DND-41 (cell line): ENCODE results near the gene PHF1.

Experiments
- ATAC-seq: fragments of 200-7000 bp; cut with Tn5 transposase; 3 replicates; pipeline ENCODE4 v1.9.1; 2021; ENCODE audit warnings: low read depth; ENCODE audit not compliant: insufficient read depth
- DNase-seq: peaks from one replicate; pipeline ENCODE4 v3.0.0-alpha.2; 2020
- H2AFZ ChIP-seq: 2 replicates; pipeline ENCODE4 v1.6.0; 2012; ENCODE audit warnings: low read depth, low read length
- H3K27ac ChIP-seq: 2 replicates; pipeline ENCODE4 v1.5.1; 2012; ENCODE audit warnings: low read length, inconsistent platforms
- H3K27me3 ChIP-seq: fragments of 200-600 bp; sonication (generic); 2 replicates; pipeline ENCODE4 v1.6.0; 2012; ENCODE audit warnings: low read length, mild to moderate bottlenecking, inconsistent platforms; ENCODE audit not compliant: insufficient read depth, poor library complexity
- H3K36me3 ChIP-seq: 2 replicates; pipeline ENCODE4 v1.5.1; 2012; ENCODE audit warnings: low read length, inconsistent platforms; ENCODE audit not compliant: insufficient read depth
- H3K4me1 ChIP-seq: 2 replicates; pipeline ENCODE4 v1.5.1; 2012; ENCODE audit warnings: mild to moderate bottlenecking, low read length; ENCODE audit not compliant: insufficient read depth
- H3K4me2 ChIP-seq: 2 replicates; pipeline ENCODE4 v1.6.0; 2012; ENCODE audit warnings: mild to moderate bottlenecking, moderate library complexity, low read length, inconsistent platforms; ENCODE audit not compliant: insufficient read depth
- H3K4me3 ChIP-seq, 2 experiments: fragments of 200-600 bp in 1 of 2; shearing (Covaris generic) in 1 of 2; 2 replicates each; pipeline ENCODE4 v1.5.1; 2012 to 2016; ENCODE audit warnings: inconsistent platforms in 2 of 2, low read length in 2 of 2, mild to moderate bottlenecking in 2 of 2, low read depth in 1 of 2, moderate library complexity in 1 of 2
- H3K79me2 ChIP-seq: 2 replicates; pipeline ENCODE4 v1.6.0; 2012; ENCODE audit warnings: low read length, inconsistent platforms; ENCODE audit not compliant: insufficient read depth
- H3K9ac ChIP-seq: 2 replicates; pipeline ENCODE4 v1.6.0; 2012; ENCODE audit warnings: low read depth, mild to moderate bottlenecking, inconsistent platforms, low read length, moderate library complexity
- H3K9me3 ChIP-seq: 2 replicates; pipeline ENCODE4 v1.5.1; 2012; ENCODE audit warnings: low read length, moderate library complexity, mild to moderate bottlenecking, inconsistent platforms; ENCODE audit not compliant: insufficient read depth, severe bottlenecking
- H4K20me1 ChIP-seq: 2 replicates; pipeline ENCODE4 v1.6.0; 2012; ENCODE audit warnings: low read length; ENCODE audit not compliant: insufficient read depth
- EZH2 ChIP-seq: IDR thresholded peaks from 3 replicates; pipeline ENCODE4 v1.6.1; 2012; ENCODE audit warnings: borderline replicate concordance, low read depth, mild to moderate bottlenecking, moderate library complexity, low read length, inconsistent platforms; ENCODE audit not compliant: severe bottlenecking
- TF ChIP-seq, protein P1 (sequence below): IDR thresholded peaks from 2 replicates; pipeline ENCODE4 v1.5.1; 2012; ENCODE audit warnings: borderline replicate concordance, low read length, moderate library complexity, mild to moderate bottlenecking; ENCODE audit not compliant: poor library complexity, severe bottlenecking; ENCODE audit errors: extremely low read depth

The PHF1 gene

DNA sequence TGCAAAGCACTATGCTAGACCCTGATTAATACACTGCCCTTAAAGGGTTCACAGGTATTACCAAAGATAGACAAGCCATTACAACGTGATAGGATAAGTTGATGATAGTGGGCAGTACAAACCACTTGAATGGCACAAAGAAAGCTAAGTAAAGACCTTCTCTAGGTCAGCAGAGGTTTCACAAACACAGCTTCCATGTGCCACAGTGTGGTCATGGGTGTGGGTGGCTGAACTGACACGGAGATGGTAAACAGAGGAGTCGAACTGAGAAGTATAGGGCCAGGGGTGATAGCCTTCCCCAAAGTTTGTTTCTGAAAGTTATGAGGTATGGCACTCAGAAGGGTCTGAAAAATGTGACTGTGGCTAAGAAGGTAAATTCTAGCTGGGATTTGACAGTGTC is 47.9 kb downstream of the PHF1 start:
- Histone ChIP-seq H3K27me3 (peaks cover 3% of the 10 kb centered on the region), H3K79me2 (peaks cover 24% of the 10 kb centered on the region), H4K20me1 (peaks cover 16% of the 10 kb centered on the region), H3K4me3 (no peak overlapping the region), H3K4me1 (peaks cover 15% of the 10 kb centered on the region), H3K9me3 (no peaks in the 10 kb centered on the region), H3K36me3 (peaks cover 16% of the 10 kb centered on the region), H3K4me2 (no peak overlapping the region), H3K27ac (no peak overlapping the region), H3K9ac (no peak overlapping the region), H2AFZ (no peak overlapping the region)
- no peak for ATAC-seq
- no peak for DNase-seq
- TF ChIP-seq, protein P1, sequence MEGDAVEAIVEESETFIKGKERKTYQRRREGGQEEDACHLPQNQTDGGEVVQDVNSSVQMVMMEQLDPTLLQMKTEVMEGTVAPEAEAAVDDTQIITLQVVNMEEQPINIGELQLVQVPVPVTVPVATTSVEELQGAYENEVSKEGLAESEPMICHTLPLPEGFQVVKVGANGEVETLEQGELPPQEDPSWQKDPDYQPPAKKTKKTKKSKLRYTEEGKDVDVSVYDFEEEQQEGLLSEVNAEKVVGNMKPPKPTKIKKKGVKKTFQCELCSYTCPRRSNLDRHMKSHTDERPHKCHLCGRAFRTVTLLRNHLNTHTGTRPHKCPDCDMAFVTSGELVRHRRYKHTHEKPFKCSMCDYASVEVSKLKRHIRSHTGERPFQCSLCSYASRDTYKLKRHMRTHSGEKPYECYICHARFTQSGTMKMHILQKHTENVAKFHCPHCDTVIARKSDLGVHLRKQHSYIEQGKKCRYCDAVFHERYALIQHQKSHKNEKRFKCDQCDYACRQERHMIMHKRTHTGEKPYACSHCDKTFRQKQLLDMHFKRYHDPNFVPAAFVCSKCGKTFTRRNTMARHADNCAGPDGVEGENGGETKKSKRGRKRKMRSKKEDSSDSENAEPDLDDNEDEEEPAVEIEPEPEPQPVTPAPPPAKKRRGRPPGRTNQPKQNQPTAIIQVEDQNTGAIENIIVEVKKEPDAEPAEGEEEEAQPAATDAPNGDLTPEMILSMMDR: no peak
- no peak for TF ChIP-seq EZH2

DNA sequence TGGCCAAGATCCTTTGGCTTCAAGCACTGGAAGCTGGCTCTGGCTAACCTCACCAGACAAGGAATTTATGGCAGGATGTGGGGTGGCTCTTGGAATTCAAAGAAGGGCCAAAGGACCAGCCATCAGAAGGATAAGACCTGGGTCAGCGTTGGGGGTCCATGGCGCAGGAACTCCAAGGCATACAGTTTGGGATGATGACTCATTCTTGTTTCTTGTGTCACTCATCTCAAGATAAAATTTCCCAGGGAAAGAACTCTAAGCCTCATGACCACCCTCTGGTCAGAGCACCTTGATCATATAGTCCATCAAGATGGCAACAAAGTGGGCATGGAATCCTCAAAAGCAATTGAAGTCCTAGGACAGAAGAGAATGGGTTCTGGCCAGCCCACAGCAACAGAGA is 48.4 kb downstream of the PHF1 start:
- Histone ChIP-seq H3K9ac (no peak overlapping the region), H3K36me3 (peaks cover 16% of the 10 kb centered on the region), H2AFZ (no peak overlapping the region), H3K9me3 (no peaks in the 10 kb centered on the region), H3K27ac (no peak overlapping the region), H4K20me1 (peaks cover 16% of the 10 kb centered on the region), H3K4me2 (no peak overlapping the region), H3K4me3 (no peak overlapping the region), H3K79me2 (peaks cover 19% of the 10 kb centered on the region), H3K27me3 (peaks cover 3% of the 10 kb centered on the region), H3K4me1 (peaks cover 14% of the 10 kb centered on the region)
- DNase-seq (no peak), ATAC-seq (no peak)
- TF ChIP-seq, protein P1: no peak
- no peak for TF ChIP-seq EZH2
